Nucleus accumbens (tissue), 56 donors: ENCODE data around the gene LIF.

Experiments used
- DNase-seq, 56 donors: peaks; one replicate each; lab custom pipeline; 2025; lab: John Stamatoyannopoulos, UW

LIF gene

DNA sequence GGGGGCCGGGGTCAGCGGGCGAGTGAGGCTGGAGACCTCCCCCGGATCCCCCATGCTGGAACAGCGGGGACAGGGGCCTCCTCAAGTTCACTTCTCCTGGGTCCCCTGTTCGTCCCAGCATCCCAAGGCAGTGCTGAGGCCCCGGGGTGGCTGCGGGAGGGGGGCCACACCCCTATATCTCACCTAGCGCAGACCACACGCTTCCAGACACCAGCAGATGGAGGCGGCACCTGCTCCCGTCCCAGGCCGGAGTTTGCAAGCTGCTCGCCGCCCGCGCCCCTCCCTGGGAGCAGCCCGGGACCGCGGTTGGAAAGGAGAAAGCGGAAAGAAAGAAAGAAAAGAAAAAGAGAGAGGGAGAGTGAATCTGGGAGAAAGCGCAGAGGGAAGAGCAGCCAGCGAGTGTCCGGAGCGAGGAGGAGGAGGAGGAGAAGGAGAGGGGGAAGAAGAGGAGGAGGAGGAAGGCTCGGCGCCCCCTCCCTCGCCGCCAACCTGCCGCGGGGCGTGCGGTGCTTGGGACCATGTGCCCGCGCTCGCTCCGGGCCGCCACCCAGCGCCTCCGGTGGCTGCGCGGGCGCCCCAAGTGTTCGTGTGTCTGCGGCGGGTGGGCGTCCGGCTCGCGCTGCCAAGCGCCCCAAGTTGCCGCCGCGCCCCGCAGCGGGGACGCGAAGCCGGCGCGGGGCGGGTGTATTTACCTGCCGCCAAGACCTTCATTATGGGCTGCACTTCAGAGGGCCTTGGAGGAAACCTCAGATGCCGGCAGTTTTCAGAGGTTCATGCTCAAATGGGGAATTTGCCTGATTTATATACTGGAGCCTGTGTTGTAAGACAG lies at the start of gene LIF:
LIF (minus strand) TSS at position 775 of the 829 bp plus-strand sequence; CDS start at position 711, 64 bp downstream.
- peak in 3 of 56 donors; percentile 7 to 54 (median 31) for DNase-seq

DNA sequence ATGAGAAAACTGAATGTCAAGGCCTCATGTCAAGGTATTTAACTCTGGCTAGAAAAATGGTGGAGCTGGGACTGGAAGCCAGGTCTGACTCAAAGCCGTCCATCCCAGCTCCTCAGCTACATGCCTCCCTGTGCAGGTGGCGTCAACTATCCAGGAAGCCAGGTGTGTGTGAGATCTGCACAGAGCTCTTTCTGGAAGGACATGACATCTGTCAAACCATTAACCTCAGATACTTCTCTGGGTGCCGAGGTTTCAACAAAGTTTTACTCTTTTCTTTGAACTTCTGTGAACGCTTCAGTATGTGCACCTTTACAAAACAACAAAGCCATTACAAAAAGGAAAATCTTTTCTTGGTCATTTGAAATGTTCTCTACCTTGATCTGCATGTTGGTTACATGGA lies 49.8 kb upstream of the LIF start:
- no peak for DNase-seq

DNA sequence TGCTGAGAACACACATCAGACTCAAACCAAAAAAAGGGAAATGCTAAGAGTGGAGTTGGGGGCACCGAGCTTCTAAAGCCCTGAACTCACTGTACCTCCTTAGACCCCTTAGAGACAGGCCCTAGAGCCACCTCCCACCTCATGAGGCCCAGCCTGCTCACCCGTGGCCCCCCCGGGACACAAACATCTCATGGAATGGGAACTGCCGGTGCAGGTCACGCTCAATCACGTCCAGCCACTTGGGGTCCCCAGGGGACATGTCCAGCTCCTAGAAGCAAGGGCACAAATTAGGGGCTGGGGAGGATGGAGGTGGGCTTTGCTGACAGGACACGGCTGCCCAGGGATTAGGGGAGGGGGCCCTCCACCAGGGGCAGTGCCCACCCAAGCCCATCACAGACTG lies 49.0 kb upstream of the LIF start:
- no peak for DNase-seq

DNA sequence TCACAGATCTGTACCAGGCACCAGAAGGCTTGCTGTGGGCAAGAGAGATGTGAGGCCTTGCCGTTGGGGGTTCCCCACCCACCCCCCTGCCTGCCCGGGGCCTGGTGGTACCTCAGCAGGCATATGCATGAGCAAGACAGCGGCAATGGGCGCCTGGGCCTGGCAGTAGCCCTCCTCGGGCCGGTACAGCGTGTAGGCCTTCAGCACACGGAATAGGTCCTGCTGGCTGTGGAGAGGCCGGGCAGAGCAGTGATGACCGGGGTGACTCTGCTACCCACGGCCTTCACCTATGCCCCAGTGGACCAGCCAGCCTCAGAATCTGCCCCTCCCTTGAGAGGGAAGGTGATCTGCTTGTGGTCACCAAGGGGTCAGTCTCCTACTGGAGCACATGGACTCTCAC lies 48.3 kb upstream of the LIF start:
- DNase-seq = no peak

DNA sequence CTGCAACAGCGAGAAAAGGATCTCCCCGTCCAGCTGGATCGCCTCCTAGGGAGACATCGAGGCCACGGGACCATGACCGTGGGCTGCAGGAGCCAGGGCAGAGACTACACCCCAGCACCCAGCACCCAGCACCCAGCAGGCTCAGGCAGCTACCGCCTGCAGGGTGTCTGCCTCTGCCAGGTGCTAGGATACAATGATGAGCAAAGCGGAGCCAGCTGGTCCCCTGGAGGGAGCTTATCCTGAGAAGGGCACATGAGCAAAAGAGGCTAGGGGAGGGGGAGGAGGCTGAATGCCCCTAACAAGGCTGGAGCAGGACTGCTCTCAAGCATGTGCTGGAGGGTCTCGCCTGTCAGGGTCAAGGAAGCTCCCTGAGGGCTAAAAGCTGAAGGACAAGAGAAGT lies 47.5 kb upstream of the LIF start:
- no peak for DNase-seq

DNA sequence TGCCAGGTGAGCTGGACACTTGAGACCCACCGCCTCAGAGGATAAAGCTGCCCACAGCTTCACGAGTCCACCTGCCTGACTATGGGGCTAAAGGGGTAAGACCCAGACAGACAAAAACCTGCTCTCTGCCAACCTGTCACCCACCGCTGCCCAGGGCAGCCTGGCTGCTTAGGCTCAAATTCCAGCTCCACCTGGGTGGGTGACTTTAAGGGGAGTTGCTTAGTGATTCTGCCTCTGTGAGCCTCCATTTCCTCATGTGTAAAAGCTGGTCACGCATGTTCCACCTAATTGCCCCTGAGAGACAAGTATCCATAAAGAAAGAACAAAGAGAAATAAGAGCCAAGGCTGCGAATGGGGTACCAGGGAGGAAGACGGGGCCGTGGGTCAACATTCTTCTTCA lies 46.5 kb upstream of the LIF start:
- DNase-seq = no peak

DNA sequence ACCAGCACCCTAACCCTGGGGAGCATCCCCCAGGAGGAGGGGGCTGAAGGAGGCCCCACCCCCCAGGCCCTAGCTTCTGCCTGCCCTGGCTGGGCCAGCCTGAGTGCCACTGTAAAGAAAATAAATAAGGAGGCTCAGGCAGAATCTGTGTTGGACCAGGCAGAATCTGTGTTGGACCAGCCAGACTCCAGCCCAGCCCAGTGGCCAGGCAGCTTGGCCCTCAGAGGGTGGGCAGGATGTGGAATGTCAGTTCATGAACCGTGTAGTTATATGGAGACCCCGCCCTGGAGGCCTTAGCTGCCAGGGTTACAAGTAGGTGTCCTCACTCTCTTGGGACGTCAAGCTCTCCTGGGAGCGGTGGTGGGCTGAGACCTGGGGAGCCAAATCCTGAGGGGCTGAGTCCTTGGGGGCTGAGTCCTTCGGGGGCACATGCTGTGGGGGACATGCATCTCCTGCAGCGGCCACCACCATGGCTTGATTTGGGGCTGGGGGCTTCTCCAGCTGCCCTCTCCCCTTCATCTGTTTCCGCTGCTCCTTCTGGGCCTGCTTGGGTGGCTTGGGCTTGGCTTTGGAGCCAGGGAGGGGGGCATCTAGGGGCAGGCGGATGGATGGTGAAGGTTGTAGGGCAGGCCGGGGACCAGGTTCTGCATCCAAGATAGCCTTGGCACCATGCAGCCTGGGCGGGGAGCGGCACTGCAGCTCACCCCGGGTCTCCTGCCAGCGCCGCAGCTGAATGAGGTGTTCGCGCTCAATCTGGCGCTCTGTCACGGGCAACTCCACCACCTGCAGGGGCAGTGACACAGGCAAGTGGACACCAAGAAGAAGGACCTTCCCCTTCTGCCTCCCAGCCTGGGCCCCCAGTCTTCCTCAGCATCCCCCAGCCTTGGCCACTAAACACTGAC lies 45.8 kb upstream of the LIF start:
- peak in 1 of 56 donors; percentile 14 for DNase-seq

DNA sequence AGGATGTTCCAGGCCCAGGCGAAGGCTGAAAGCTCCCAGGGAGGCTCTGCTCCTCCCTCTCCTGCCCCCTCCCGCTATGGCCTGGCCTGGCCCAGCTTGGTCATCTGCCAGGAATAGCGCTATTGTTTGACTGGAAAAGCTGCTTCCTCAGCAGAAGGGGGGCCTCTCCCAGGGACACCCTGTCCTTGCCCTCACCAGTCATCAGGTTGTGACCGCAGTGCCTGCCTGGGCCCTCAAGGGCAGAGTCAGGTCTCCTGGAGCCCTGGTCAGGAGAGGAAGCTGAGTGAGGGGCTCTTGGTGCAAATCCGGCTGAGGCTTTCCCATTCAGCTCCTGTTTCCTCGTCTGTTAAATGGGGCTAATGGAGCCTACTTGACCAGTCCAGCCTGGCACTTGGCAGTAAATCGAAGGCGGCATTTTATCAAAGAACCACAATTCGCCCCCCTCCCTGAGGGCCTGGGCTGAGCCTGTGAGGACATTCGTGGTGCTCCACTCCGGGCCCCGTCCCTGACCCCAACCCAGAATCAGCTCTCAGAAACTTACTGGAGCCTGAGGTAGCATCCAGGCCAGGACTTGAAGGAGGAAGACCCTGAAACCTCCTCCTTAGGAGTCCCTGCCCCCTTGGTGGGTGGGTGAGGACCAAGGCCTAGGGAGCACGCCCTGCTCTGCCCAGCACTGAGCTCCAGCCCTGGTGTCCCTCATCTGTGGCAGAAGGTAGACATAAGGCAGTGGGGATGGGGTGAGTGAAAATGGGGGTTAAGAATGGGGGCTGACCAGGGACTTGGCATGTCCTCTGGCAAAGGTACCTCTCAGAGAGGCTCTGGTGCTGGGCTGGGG lies 44.7 kb upstream of the LIF start:
- peak in 54 of 56 donors; percentile 36 to 89 (median 71) for DNase-seq

DNA sequence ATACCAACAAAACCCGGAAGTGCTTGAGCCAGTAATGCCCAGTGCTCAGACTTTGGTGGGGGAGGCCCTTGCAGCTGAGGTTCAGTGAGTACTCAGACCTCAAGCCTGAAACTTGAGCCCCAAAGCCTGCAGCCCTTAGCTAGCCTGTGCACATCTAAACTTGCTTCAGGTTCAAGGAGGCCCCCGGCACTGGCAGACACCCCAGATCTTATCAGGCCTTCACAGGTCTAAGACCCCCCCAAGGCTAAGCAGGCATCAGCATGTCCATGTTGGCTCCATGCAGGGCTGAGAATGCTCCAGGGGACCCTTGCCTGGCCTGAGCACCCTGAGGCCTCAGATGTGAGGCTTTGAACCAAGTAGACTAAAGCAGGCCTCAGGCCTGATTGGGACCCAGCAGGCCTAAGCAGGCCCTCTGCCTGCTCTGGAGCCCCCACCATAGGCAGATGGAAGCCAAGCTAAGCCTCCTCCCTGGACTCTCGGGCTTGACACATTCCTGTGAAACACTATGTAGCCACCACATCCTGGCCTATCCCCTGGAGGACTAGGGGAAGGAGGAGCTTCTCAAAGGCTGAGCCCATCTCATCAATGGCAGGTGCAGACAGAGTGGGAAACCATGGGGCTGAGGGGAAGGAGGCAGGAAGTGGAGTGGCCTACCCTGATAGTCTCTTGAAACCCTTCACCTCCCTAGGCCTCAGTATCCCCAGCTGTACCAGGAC lies 43.9 kb upstream of the LIF start:
- DNase-seq = peak in 2 of 56 donors; percentile 37 to 51

DNA sequence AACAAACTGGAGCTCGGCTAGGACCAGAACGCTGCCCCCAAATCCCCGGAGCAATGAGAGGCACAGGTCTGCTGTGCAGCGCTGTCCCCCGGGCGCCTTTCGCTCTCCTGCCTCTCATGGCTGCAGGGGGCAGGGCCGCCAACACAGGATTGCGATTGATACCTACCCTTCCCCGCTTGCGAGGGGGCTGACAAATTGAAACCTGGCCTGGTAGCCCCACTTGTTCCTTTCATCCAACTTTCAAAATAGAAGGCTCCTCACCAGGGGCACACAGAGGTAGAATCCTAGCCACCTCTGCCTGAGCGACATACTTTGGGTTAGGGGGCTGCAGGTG lies 43.4 kb upstream of the LIF start:
- no peak for DNase-seq

DNA sequence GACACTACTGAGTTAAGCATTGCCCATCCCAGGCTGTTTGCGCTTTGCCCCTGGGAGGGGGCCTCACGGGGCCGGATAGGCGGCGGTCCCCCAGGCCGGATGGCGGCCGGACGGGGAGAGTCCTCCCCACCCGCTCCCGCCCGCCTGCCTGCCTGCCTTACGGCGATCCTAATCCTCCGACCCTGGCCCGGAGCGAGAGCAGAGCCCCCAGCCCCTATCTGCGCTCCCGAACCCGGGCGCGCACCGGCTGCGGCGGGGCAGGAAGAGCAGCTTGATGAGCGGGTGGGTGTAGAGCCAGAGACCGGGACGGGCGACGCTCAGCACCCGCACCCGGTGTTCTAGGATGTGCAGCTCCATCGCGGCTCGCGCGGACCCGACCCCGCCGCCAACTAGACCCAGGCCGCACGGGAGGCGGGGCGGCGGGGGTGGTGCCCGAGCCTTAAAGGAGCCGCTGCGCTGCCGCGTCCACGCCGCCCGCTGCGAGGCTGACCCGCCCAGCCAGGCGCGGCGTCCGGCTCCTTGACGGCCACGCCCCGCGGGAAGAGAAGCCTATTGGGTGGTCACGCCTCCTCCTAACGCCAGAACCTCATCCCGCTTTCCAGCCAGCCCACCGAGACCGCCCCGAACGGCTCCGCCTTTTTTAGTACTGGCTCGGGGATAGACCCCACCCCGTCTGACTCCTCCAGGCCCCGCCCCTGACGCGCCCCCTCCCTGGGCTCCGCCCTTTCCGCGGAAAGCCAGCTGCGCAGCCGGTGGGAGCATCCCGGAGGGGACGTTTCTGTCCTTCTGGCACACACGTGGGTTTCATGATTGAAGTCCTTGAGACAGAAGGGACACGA lies 42.8 kb upstream of the LIF start, which contains the start of gene CASTOR1:
CASTOR1 (minus strand) TSS at position 365 of the 839 bp plus-strand sequence; CDS start at position 357, 8 bp downstream.
- DNase-seq = peak; percentile 62 to 99 (median 95)

DNA sequence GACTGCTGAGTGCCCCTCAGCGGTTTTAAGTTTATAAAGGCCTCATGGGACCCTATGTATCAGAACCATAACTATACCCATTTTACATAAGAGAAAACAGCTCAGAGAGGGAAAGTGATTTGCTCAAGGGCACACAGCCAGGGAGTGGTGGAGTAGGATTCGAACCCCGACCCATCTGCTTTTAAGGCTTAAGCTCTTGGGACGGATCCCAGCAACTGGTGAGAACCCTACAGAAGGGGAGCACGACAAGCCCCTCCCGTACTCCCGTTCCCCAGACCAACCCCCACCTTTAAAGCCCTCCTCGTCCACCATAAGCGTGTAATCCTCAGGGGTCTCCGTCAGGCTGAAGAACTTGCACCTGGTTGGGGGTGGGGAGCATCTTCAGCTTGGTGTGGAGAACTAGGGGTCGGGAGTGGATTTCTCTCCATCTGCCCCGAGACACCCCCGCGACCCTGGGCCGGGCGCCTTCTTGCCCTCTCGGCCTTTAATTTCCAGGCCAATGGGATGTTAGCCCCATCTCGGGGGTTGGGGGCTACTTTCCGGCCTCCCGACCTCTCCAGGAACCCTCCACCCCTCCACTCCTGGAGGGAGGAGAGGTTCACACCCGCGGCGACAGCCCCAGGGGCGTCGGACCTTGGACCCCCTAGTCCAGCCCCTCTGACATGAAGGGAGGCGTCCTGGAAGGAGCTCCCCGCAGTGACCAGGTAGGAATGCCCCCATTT lies 42.0 kb upstream of the LIF start:
- DNase-seq = no peak

DNA sequence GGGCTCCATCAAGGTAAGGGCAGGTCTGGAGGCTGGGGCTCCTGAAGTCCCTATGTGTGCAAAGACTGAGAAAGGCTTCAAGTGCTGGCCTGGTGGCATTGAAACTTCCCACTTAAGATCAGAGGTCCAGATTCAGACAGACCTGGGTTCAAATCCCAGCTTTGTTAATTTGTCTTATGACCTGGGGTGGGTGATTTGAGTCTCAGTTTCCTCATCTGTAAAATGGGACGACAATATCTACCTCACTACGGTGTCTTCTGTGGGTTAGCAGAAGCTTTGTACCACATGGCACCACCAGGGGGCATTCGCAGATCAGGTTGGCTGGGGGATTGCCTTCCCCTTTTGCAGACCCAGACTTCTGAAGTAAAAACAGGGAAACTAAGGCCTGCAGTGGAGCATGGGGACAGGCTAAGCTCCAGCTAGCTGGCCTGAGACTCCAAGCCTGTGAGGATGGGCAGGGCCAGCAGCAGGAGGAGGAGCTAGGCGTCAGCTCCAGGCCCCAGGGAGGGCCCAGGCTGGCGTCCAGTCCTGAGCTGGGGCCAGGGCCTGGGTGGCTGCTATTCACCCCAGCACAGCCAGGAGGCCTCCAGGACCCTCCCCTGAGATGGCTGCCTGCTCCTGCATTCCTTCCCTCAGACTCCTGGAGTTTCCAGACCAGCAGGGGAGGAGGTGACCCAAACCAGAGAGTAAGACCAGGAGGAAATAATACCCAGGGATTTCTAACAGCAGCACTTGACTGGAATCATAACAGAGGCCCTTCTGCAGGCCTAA lies 41.3 kb upstream of the LIF start:
- DNase-seq = peak in 52 of 56 donors; percentile 28 to 91 (median 66)

DNA sequence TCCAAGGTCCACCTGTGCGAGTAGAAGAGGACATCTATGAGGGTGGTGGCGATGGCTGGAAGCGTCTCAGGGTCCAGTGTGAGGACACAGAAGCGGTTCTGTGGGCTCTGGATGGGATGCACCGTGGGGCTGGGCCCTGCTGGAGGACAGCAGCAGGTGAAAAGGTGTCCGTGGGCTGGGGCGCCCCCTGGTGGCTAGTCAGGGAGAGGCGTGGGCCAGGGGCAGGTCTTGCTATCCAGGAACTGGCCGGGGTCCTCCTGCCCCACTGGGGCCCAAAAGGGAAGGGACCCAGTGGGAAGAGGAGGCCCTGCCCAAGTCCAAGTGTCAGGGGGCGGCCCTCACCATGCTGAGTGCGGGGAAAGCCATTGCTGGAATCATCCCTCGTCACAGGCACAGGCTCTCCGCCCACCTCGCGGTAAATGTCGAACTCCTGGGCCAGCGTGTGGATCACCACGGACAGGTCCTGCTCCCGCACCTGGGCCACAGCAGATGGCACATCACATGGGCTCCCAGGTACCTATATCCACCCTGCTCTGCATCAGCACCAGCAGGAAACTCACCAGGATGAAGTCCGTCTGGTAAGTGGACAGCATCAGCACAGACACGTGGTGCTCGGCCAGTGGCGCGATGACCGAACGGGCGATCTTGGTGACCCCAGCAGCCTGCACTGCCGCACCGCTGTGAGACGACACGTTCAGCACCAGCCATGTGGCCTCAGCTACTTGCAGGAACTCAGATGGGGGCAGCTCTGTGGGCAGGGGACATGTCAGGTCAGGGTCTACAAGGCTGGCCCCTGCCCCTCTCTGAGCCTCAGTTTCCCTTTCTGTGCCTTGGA lies 40.5 kb upstream of the LIF start:
- DNase-seq = peak in 27 of 56 donors; percentile 12 to 70 (median 22)

DNA sequence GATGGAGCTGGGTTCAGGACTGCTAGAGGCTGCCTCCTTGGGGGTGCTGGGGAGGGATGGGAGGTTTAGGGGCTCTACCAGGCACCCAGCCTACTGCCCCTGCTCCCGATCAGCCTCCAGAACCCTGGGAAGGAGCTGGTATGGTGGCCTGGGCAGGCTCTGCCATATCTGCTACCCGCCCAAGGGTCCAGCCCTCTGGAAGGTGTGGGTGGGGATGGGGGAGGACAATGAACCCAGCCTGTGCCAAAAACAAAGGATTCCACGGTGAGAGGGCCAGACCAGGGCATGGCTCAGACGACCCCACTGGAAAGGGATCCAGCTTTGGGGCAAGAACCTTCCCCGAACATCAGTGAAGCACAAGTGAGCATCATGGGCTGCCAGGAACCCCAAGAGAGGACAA lies 39.8 kb upstream of the LIF start:
- DNase-seq = no peak

DNA sequence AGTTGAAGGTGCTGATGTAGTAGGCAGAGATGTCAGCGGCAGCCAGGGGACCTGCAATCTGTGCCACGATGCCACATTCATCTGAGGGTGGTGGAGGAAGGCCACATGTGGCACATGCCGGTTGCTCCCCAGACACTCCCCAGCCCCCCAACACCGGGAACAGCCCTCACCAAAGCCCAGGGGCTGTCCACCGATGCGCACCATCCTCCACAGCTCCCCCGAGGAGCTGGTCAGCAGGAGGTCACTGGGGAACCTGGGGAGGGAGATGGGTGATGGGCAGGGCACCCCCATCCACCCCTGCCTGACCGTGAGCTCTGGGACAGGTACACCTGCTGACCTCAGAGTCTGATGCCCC lies 39.3 kb upstream of the LIF start:
- no peak for DNase-seq
